NCI-H226 (cell line): ENCODE data around the gene PARD3.

Experiments
- DNase-seq: peaks from one replicate; pipeline ENCODE4 v3.0.0-alpha.2; 2015

PARD3 gene

GRCh38 chr10:34523017-34523767 lies 291.9 kb downstream of the PARD3 start:
- no peak for DNase-seq

GRCh38 chr10:34522546-34522945 lies 292.6 kb downstream of the PARD3 start:
- DNase-seq = peak; percentile 29

- DNase-seq = no peak
These were observed 294.6 kb downstream of the PARD3 start for GRCh38 chr10:34520510-34520909.

GRCh38 chr10:34520084-34520483 lies 295.0 kb downstream of the PARD3 start:
- DNase-seq = no peak

GRCh38 chr10:34514290-34514689 lies 300.8 kb downstream of the PARD3 start:
- DNase-seq = peak; percentile 12

- no peak for DNase-seq
These were observed 301.5 kb downstream of the PARD3 start for GRCh38 chr10:34513636-34514035.

GRCh38 chr10:34507217-34507616 lies 307.9 kb downstream of the PARD3 start:
- no peak for DNase-seq

- no peak for DNase-seq
These were observed 308.3 kb downstream of the PARD3 start for GRCh38 chr10:34506786-34507185.

GRCh38 chr10:34505338-34505737 lies 309.8 kb downstream of the PARD3 start:
- DNase-seq = no peak

- peak; percentile 85 for DNase-seq
These were observed 310.6 kb downstream of the PARD3 start for GRCh38 chr10:34504534-34504933.

GRCh38 chr10:34503704-34504103 lies 311.4 kb downstream of the PARD3 start:
- DNase-seq = no peak

GRCh38 chr10:34499612-34500279 lies 315.4 kb downstream of the PARD3 start:
- DNase-seq = no peak

- no peak for DNase-seq
These were observed 316.3 kb downstream of the PARD3 start for GRCh38 chr10:34498821-34499220.

GRCh38 chr10:34495938-34496337 lies 319.2 kb downstream of the PARD3 start:
- DNase-seq = no peak

- DNase-seq = peak; percentile 12
These were observed 321.1 kb downstream of the PARD3 start for GRCh38 chr10:34494012-34494411.

- DNase-seq = no peak
These were observed 323.0 kb downstream of the PARD3 start for GRCh38 chr10:34492081-34492480.

- DNase-seq = no peak
These were observed 323.4 kb downstream of the PARD3 start for GRCh38 chr10:34491678-34492077.

GRCh38 chr10:34489973-34490745 lies 324.9 kb downstream of the PARD3 start:
- peak; percentile 30 for DNase-seq

- DNase-seq = no peak
These were observed 325.7 kb downstream of the PARD3 start for GRCh38 chr10:34489411-34489810.

- no peak for DNase-seq
These were observed 326.5 kb downstream of the PARD3 start for GRCh38 chr10:34488476-34489130.

GRCh38 chr10:34486008-34486407 lies 329.1 kb downstream of the PARD3 start:
- no peak for DNase-seq

GRCh38 chr10:34484164-34484563 lies 330.9 kb downstream of the PARD3 start:
- DNase-seq = no peak

- no peak for DNase-seq
These were observed 334.8 kb downstream of the PARD3 start for GRCh38 chr10:34480345-34480744.
